ENCODE data around the gene KIF16B. TPM values are rescaled to one million over a fixed set of nuclear protein-coding genes. Genes with fewer than 3 reads are reported as not detected.

KIF16B gene
- total and polyA plus RNA-seq, 9 of the 15 experiments (the other 6 are each of a cell fraction or from before 2014, with no cell fraction given) = 1.00 to 10.6 (median 8.5) TPM

- no peak for FAIRE-seq
- H3K36me3 ChIP-seq (ENCODE audit: control insufficient read depth, insufficient read depth, low read length) = peaks cover 5% of the 10 kb centered on the region; the same call in 1 of the 3 replicates
- 58% methylated on average over 4 of the region's 4 CpGs for WGBS (ENCODE audit: insufficient coverage, low coverage, missing lambda C conversion rate)
- intact Hi-C loops (cut with micrococcal nuclease) (loop anchor here (10.0 kb wide), 1 partner anchor 111 kb away; no protein-coding TSS in a partner anchor), in situ Hi-C loops (cut with MboI) (no loop called here)
- no peak overlapping the region for H3K9ac ChIP-seq (ENCODE audit: insufficient read depth in 1 of 2, low read depth in 2 of 2, low read length in 2 of 2)
- H3K4me1 ChIP-seq (replicated peaks in 1 of 2; ENCODE audit: control insufficient read depth in 2 of 2, insufficient read depth in 2 of 2, low read length in 2 of 2) = no peaks in the 10 kb centered on the region
- no peak overlapping the region for H2AFZ ChIP-seq (ENCODE audit: low read depth, low read length)
- H3K4me2 ChIP-seq (ENCODE audit: insufficient read depth, low read length) = no peak overlapping the region
- no peaks in the 10 kb centered on the region for H4K20me1 ChIP-seq (replicated peaks; ENCODE audit: control insufficient read depth, insufficient read depth, low read length)
- no peaks in the 10 kb centered on the region for H3K9me1 ChIP-seq (ENCODE audit: control insufficient read depth, insufficient read depth, low read length)
- H3K4me3 ChIP-seq = no peak overlapping the region
- BruUV-seq (replicated peaks) = no TSS peak
- no peaks in the 10 kb centered on the region for H3K79me2 ChIP-seq (ENCODE audit: control insufficient read depth, insufficient read depth, low read length)
- no peak for DNase-seq (ENCODE audit: extremely low read depth in 1 of 4, low spot score in 3 of 4)
- no peaks in the 10 kb centered on the region for H3K9me3 ChIP-seq (replicated peaks; ENCODE audit: control insufficient read depth, insufficient read depth, low read depth, low read length)
- no peak for ATAC-seq
- no peaks in the 10 kb centered on the region for H3K27me3 ChIP-seq (ENCODE audit: control insufficient read depth in 2 of 2, insufficient read depth in 2 of 2, low read length in 2 of 2)
- H3K27ac ChIP-seq (ENCODE audit: extremely low read depth, low read depth, low read length) = no peak overlapping the region
- ChIA-PET CTCF (ENCODE audit: low intra/inter-chr PET ratio) (no interaction called here), POLR2A (no interaction called here)
- TF ChIP-seq ZNF699 (CRISPR knock-in tag; IDR thresholded peaks at IDR 0.05; ENCODE audit: insufficient replicate concordance) (no peak), NELFE (IDR thresholded peaks at IDR 0.05; ENCODE audit: insufficient read depth, insufficient read length) (no peak), RBM15 (IDR thresholded peaks at IDR 0.05; ENCODE audit: insufficient read depth, low read length) (no peak), ZNF592 (IDR thresholded peaks at IDR 0.05) (no peak), ETV1 (tag; conservative IDR thresholded peaks at IDR 0.05; ENCODE audit: low read depth) (no peak), SP2 (IDR thresholded peaks at IDR 0.05; ENCODE audit: extremely low read depth, low read depth, low read length, poor library complexity, severe bottlenecking) (no peak), ZKSCAN1 (IDR thresholded peaks at IDR 0.05; ENCODE audit: low read depth, low read length) (no peak), FOXK2 (conservative IDR thresholded peaks at IDR 0.05 in 1 of 2, IDR thresholded peaks at IDR 0.05 in 1 of 2; ENCODE audit: low read depth in 2 of 2) (no peak), BRF2 (IDR thresholded peaks at IDR 0.05; ENCODE audit: borderline replicate concordance, insufficient read depth, insufficient read length) (no peak), POLR3A (IDR thresholded peaks at IDR 0.05; ENCODE audit: borderline replicate concordance, extremely low read depth, insufficient read depth, insufficient read length) (no peak), ASH1L (IDR thresholded peaks at IDR 0.05; ENCODE audit: borderline replicate concordance, low read depth, partially characterized antibody) (no peak), PCBP1 (IDR thresholded peaks at IDR 0.05; ENCODE audit: low read depth, low read length, poor library complexity, severe bottlenecking) (no peak), ELF2 (CRISPR knock-in tag; IDR thresholded peaks at IDR 0.05) (no peak), ZNF696 (CRISPR knock-in tag; conservative IDR thresholded peaks at IDR 0.05) (no peak), SNRNP70 (optimal IDR thresholded peaks at IDR 0.05; ENCODE audit: low read depth, low read length) (no peak), ZNF707 (CRISPR knock-in tag; conservative IDR thresholded peaks at IDR 0.05) (no peak)
- TF ChIP-seq, protein P1, sequence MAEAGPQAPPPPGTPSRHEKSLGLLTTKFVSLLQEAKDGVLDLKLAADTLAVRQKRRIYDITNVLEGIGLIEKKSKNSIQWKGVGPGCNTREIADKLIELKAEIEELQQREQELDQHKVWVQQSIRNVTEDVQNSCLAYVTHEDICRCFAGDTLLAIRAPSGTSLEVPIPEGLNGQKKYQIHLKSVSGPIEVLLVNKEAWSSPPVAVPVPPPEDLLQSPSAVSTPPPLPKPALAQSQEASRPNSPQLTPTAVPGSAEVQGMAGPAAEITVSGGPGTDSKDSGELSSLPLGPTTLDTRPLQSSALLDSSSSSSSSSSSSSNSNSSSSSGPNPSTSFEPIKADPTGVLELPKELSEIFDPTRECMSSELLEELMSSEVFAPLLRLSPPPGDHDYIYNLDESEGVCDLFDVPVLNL (CRISPR knock-in tag; IDR thresholded peaks at IDR 0.05; ENCODE audit: low read depth) = no peak
Measured at GRCh38 chr20:16514140-16514539, 59.1 kb downstream of the KIF16B start.
